GM23248 (cell line): Measurements from ENCODE around the gene NRCAM.

ENCODE experiments used
- EZH2 ChIP-seq: fragments of 200-600 bp; sonication (generic); IDR thresholded peaks from 2 replicates; pipeline ENCODE4 v1.6.1; 2018; ENCODE audit warnings: antibody characterized with exemption, mild to moderate bottlenecking; ENCODE audit not compliant: insufficient read depth, poor library complexity, severe bottlenecking
- EZH2phosphoT487 ChIP-seq: fragments of 200-600 bp; sonication (generic); IDR thresholded peaks from 2 replicates; pipeline ENCODE4 v1.6.1; 2018; ENCODE audit warnings: antibody characterized with exemption, moderate library complexity, mild to moderate bottlenecking, low read depth; ENCODE audit not compliant: insufficient read depth

GRCh38 chr7:108395426-108395825 lies 60.8 kb downstream of the NRCAM start:
- TF ChIP-seq EZH2 (no peak), EZH2phosphoT487 (no peak)
